Measurements from ENCODE around the gene TMPRSS4.

Gene TMPRSS4

GRCh38 chr11:118108513-118108912 lies 31.6 kb downstream of the TMPRSS4 start:
- no peak for DNase-seq

GRCh38 chr11:118109231-118109630 lies 32.4 kb downstream of the TMPRSS4 start:
- no peak for DNase-seq

- DNase-seq, result no peak
These were observed 34.3 kb downstream of the TMPRSS4 start for GRCh38 chr11:118111019-118111743.

DNA sequence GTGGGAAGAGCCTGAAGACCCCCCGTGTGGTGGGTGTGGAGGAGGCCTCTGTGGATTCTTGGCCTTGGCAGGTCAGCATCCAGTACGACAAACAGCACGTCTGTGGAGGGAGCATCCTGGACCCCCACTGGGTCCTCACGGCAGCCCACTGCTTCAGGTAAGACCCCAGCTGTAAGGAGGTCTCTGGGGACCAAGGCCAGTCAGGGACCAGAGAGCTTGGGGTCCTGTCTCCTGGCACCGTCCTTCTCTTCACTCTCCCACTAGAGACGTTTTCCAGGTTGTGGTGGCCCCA lies 34.8 kb downstream of the TMPRSS4 start:
- no peak for DNase-seq

DNA sequence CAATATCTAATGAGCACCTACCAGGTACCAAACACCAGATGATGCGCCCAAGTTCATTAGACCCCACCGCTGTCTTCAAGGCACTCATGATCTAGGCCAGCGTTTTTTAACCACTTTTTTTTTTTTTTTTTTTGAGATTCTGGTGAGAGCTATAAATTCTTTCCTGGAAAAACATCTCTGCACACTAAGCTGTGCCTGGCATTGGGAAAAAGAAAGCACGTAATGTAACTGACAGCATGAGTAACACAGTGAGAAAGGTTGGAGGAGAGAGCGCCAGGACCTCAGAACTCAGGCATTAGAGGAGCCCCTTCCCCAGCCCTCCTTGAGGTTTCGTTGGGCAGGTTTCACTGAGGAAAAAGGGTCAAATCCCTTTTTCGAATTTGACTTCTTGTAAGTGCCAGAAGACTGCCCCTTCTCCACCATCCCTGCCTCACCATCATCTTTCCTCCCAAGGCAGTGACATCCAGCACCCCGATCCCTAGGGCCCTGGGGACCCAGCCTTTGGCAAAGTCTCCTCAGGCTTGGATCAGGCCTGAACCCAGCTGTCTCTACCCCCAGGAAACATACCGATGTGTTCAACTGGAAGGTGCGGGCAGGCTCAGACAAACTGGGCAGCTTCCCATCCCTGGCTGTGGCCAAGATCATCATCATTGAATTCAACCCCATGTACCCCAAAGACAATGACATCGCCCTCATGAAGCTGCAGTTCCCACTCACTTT lies 36.0 kb downstream of the TMPRSS4 start:
- DNase-seq, result no peak

GRCh38 chr11:118114266-118114665 lies 37.4 kb downstream of the TMPRSS4 start:
- no peak for DNase-seq

GRCh38 chr11:118115048-118115447 lies 38.2 kb downstream of the TMPRSS4 start:
- DNase-seq, result no peak

GRCh38 chr11:118117790-118118601 lies 41.1 kb downstream of the TMPRSS4 start:
- DNase-seq, result no peak

DNA sequence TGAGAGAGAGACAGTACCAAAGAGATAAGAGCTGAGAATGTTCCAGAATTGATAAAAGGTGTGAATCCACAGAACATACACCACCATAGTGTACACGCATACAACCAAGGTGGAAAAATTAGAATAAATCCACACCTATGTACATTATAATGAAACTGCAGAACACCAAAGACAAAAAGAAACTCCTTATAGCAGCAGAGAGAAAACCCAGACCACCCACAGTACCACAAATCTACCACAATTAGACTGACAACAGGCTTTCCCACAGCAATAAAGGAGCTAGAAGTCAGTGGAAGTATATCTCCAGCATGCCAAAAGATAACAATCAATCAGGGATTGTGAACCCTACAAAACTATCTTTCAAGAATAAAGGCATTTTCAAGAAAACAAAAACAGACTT lies 43.9 kb downstream of the TMPRSS4 start:
- DNase-seq, result no peak

DNA sequence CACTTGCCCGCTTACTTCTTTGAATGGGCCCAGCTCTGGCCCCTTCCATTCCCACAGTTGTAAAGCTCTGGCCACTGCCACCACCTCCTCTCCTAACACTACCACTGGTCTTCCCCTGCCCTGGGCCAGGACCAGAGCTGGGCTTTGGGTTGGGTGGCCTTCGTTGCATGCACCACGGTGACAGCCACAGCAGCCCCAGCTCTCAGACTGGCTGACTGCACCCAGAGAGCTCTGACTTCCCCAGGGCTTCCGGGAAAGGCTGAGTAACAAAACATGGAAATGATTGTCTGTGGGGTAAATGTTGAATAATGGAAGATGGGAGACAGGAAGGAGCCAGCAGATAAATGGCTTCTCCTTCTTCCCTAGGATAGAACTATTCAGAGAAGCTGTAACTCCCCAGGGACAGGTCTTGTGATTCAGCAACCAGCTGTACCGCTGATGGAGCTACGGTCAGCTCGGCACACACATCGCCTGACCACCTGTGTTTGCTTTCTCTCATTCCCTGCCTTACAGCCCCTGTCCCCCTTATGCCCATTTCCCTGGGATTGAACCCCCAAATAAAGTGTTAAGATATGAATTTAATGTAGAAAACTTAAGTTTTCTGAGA lies 48.2 kb downstream of the TMPRSS4 start:
- DNase-seq, result no peak

DNA sequence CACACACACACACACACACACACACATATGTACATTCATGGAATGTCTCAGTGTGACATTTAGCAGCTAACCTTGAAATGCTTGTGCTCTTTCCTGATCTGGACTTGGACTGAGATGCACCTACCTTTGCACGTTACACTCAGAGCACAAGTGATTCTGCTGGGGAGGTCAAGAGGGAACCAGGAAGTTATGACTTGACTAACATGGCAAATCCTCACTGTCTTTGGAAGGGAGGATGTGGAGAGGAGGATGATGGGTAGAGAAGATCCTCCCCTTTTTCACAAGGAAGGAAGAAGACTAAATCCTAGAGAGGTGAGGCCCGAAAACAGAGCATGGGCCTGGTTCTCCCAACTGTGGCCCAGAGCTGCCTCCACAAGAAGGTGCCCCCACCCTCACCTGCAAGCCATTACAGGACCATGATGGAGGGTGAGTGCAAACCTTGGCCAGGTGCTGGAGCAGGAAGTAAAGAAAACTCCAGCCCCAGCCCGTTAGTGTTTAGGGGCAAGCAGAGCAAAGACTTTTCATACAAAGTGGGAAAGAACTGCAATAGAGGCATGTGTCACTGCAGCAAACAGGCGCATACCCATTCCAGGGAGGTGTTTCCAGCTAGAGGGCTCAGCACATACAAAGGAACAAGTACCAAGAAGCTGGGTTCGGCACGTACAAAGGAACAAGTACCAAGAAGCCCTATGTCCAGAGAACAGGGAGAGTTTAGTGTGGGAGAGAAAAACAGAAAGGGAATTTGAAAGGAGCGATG lies 49.4 kb downstream of the TMPRSS4 start:
- DNase-seq, result no peak

DNA sequence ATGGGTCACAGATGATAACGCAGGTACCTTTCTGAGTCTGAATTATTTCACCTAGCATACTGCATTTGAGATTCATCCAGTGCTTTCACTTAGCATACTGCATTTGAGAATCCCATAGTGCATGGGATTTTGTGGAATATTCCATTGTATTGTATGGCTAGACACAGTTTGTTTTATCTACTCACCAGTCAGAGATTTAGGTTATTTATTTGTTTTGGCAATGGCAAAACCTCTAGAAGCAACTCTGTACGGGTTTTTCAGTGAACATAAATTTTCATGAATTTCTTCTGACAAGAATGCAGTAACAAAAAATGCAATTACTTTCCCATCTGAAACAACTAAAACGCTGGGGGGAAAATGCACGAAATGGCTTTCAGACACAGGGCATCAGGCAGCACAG lies 51.4 kb downstream of the TMPRSS4 start:
- no peak for DNase-seq

- no peak for DNase-seq
These were observed 52.0 kb downstream of the TMPRSS4 start for GRCh38 chr11:118128721-118129470.

DNA sequence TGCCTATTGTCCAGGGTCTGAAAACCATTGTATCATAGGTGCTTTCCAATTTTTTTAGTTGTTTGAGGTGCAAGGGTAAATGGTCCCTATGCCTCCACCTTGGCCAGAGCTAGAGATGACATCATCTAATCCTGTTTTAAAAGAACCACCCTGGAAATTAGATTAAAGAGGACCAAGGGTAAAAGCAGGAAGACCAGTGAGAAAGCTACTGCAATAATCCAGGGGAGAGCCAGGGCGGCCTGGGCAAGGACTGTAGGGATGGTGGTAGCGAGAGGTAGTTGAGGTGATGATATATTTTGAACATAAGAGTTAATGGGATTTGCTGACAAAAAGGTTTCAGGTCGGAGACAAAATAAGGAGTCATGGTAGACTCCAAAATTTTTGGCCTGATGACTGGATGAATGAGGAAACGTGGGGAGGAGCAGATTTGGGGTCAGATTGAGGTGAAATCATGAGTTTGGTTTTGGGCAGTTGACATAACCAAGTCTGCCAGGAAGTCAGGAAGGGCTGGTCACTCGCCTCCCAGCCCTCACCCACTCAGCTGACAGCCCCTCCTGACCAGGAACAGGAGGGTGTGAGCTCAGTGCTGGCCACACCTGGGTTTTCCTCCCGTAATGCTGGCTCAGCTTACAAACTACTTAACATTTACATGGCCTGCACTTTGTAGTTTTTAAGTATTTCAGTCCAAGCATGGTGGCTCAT lies 52.7 kb downstream of the TMPRSS4 start:
- DNase-seq, result no peak

DNA sequence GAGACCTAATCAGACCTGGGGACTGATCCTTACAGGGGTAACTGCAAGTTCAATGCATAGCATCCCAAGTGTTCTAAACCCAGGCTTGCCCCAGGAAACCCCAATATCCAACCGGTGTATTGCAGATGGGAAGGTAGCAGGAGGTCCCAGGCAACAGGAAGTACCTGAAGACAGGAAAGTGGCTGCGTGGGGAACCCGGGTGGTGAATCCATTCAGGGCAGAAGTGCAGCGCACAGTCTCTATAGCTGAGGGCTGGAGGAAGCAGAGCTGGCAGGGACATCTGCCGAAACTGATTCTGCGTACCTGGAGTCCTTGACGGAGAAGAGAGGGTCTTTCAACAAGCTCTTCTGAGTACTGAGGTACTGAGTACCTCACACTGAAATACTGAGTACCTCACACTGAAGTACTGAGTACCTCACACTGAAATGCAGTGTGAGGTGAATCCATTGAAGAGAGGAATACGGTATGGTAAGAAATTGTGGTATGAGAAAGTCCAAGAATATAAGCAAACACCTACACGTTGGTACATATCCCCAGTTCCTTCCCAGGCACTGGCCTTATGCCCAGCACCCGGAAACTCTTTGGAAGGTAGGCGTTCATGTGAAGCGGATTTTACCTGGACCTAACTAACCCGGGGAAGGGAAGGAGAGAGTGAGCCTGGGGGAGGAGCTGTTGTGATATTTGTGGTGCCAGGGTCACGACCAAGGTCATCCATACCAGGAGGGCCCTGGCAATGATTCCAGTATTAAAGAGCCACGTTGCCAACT lies 55.7 kb downstream of the TMPRSS4 start:
- DNase-seq, result no peak

GRCh38 chr11:118133816-118134215 lies 56.9 kb downstream of the TMPRSS4 start:
- DNase-seq, result no peak

GRCh38 chr11:118135051-118135795 lies 58.3 kb downstream of the TMPRSS4 start:
- DNase-seq, result no peak

- DNase-seq, result no peak
These were observed 58.9 kb downstream of the TMPRSS4 start for GRCh38 chr11:118135796-118136165.

DNA sequence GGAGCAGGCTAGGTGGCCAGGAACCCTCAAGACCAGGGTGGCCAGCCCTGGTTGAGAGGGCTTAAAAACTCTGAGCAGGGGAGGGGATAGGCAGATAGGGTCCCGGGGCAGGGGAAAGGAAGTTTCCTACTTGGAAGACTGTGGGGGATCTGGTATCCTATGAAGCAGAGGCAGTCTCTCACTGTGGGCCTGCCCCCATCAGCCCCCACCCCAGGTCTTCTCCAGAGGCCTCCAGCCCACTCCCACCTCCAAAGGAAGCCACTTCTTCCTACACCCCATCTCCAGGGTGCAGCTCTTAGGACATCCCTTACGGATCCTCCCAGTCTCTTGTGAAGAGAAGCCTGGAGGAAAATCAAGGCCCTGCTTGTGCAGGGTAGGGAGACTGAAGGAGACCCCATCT lies 59.5 kb downstream of the TMPRSS4 start:
- DNase-seq, result no peak

GRCh38 chr11:118136801-118137200 lies 59.9 kb downstream of the TMPRSS4 start:
- DNase-seq, result no peak
